Left ventricle myocardium inferior (tissue), 1 donor: Measurements from ENCODE around the gene SLIT1. TPM values are rescaled to one million over a fixed set of nuclear protein-coding genes. Genes with fewer than 3 reads are reported as not detected.
"Not testable (repeated sequence)": the region's sequence is repeated elsewhere in the genome, so short reads cannot be mapped to it uniquely, and the experiment has no call there.

ENCODE experiments used
- DNase-seq: peaks from one replicate; pipeline ENCODE4 v3.0.0-alpha.2; 2020
- H3K27ac ChIP-seq: fragments of 200-600 bp; replicated peaks from 2 replicates; pipeline ENCODE4 v1.8.0; 2021
- H3K27me3 ChIP-seq: fragments of 200-600 bp; 2 replicates; pipeline ENCODE4 v1.8.0; 2021; ENCODE audit warnings: low read depth
- H3K36me3 ChIP-seq: fragments of 200-600 bp; 2 replicates; pipeline ENCODE4 v1.8.0; 2021
- H3K4me1 ChIP-seq: fragments of 200-600 bp; 2 replicates; pipeline ENCODE4 v1.8.0; 2021
- H3K4me3 ChIP-seq: fragments of 200-600 bp; 2 replicates; pipeline ENCODE4 v1.8.0; 2021; ENCODE audit warnings: mild to moderate bottlenecking, moderate library complexity
- H3K9me3 ChIP-seq: fragments of 200-600 bp; replicated peaks from 2 replicates; pipeline ENCODE4 v1.8.0; 2021
- intact Hi-C: fragments of 100-400 bp; cut with micrococcal nuclease; formaldehyde crosslinking; loops from one replicate; pipeline ENCODE4 v1.11.0; 2022
- total RNA-seq: library from RNA; stranded (reverse); fragmentation: NEBNext Ultra II Directional; extraction: Animal tissue kit (Norgen Biotek cat#: 25700); gene quantifications from one replicate; pipeline ENCODE4 v1.2.1, GENCODE V29; 2021
- TF ChIP-seq, protein P1 (sequence below): fragments of 200-600 bp; IDR thresholded peaks from 2 replicates; pipeline ENCODE4 v1.8.0; 2021; ENCODE audit warnings: antibody characterized with exemption, mild to moderate bottlenecking, borderline replicate concordance
- donor health status: DM: no; HTN: yes; CAD: no; lungs with severe emphysema.

The SLIT1 gene
- total RNA-seq, 1 donor from 2014 or later: 0.08 TPM

DNA sequence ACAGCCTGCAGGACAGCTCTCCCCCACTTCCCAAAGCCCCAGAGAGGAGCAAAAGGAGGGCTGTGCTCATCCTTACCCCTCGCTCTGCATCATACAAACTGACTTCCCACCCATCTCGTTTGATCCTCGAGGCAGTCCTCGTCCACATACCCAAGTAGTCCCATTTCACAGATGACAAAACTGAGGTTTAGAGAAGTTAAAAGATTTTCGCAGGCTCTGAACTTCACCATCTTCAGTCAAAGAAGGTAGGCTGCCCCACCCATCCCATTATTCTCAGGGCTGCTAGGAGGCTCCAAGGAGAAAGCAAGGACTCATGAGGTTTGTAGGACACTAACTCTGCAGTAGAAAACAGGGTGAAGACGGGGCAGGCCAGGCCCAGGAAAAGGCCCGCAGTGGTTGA, 147.1 kb downstream of the SLIT1 start:
- Histone ChIP-seq H3K36me3 (no peaks in the 10 kb centered on the region), H3K27ac (no peak overlapping the region), H3K4me1 (peaks cover 12% of the 10 kb centered on the region), H3K9me3 (no peaks in the 10 kb centered on the region), H3K27me3 (peaks cover 16% of the 10 kb centered on the region), H3K4me3 (no peak overlapping the region)
- DNase-seq: no peak
- intact Hi-C loops: no loop called here
- TF ChIP-seq, protein P1, sequence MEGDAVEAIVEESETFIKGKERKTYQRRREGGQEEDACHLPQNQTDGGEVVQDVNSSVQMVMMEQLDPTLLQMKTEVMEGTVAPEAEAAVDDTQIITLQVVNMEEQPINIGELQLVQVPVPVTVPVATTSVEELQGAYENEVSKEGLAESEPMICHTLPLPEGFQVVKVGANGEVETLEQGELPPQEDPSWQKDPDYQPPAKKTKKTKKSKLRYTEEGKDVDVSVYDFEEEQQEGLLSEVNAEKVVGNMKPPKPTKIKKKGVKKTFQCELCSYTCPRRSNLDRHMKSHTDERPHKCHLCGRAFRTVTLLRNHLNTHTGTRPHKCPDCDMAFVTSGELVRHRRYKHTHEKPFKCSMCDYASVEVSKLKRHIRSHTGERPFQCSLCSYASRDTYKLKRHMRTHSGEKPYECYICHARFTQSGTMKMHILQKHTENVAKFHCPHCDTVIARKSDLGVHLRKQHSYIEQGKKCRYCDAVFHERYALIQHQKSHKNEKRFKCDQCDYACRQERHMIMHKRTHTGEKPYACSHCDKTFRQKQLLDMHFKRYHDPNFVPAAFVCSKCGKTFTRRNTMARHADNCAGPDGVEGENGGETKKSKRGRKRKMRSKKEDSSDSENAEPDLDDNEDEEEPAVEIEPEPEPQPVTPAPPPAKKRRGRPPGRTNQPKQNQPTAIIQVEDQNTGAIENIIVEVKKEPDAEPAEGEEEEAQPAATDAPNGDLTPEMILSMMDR: no peak

DNA sequence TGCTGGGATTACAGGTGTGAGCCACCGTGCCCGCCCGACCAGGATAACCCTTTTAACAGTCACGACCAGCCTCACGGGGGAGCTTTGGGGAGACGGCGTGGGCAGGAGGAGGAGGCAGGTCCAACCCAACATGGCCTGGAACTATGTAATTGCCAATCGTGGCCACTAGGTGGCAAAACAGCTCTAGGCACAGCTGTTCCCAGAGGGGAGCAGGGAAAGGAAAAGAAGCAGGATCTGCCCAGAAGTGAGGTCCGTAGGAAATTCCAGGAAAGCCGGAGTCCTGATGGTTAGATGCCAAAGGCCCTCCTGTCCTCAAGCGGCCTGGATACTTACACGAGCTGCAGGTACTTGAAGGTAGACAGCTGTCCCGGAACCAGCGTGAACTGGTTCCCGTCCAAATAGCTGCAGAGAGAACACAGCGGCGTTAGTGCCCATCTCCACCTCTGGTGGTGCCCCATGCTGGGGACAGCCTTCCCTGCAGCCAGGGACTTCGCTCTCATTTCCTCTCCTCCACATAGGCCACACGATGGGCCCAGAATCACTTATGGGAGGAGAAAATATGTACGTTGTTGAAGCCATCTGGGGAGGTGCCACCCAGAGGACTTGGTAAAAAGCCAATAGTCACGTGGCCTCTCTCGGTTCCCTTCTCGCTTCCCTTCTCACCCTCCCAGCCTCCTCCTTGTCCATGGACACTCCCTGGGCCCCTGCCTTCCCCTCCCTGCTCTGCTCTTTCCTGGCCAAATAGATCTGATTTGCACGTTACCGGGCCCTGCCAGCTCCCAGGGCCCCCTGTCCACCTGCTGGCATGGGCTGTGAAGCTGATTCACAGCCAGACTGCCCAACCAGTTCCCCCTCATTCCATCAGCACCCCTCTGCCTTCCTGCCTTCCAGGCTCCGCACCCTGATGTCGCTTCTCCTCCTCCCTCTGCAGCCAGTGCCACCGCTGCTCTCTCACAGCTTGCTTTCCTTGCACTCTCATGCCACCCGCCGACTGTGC, 148.1 kb downstream of the SLIT1 start:
- peak; percentile 66 for DNase-seq
- peak overlapping the region; percentile 65 for H3K4me3 ChIP-seq
- H3K27me3 ChIP-seq: peaks cover 16% of the 10 kb centered on the region
- H3K9me3 ChIP-seq: no peaks in the 10 kb centered on the region
- peaks cover 12% of the 10 kb centered on the region for H3K4me1 ChIP-seq
- intact Hi-C loops: no loop called here
- H3K27ac ChIP-seq: no peak overlapping the region
- H3K36me3 ChIP-seq: no peaks in the 10 kb centered on the region
- TF ChIP-seq, protein P1: peak; percentile 89

DNA sequence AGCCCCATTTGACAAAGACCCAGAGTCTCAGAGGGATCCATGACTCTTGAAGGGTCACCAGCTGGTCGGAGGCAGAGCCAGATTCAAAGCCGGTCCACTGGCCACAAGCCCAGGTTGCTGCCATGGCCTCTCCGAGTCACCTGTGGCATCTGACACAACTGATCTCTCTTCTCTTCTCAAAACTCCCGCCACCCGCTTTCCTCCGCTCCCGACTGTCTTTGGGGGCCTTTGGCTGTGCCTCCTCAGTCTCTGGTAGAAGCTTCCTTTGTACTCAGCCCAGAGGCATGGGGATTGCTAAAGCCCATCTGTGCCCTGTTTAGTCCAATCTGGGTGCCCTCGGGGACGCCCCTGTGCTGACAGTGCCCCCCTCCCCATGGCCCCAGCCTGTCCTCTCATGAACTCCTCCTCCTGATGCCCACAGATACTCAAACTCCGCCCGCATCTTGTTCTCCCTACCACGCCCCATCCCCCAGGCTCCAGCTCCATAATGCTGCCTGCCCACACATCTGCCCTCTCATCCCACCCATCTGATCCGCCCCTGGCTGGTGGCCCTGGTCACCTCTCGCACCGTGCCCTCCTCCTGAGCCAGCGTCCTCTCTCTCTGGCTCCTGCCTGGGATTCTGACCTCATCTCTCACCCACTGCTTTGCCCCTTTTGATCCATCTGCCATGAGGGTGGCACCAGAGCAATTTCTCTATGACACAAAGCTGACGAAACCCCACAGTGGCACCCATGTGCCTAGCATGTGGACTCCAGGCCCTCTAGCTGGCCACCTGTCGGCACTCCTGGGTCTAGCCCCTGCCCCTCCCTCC, 150.6 kb downstream of the SLIT1 start:
- intact Hi-C loops: no loop called here

DNA sequence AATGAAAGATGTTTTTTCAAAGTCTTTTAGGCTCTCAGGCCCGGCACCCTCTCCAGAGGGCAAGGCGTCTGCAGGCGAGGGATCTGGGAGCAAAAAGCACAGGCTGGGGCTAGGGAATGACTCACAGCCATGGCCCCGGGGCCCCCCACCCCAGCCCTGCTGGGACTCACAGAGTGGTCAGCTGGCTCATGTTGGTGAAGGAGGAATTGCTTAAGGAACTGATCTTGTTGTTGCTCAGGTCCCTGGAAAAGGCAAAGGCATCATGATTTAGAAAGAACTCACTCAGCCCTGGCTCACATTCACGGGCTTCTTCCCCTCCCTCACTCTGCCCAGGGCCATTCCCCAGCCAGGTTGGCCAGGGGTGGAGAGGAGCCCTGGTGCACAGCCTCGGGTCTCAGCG, 151.5 kb downstream of the SLIT1 start:
- H3K36me3 ChIP-seq: no peaks in the 10 kb centered on the region
- no peak for DNase-seq
- no peak overlapping the region for H3K27ac ChIP-seq
- peaks cover 20% of the 10 kb centered on the region for H3K27me3 ChIP-seq
- peaks cover 12% of the 10 kb centered on the region for H3K4me1 ChIP-seq
- TF ChIP-seq, protein P1: no peak
- no peaks in the 10 kb centered on the region for H3K9me3 ChIP-seq
- H3K4me3 ChIP-seq: no peak overlapping the region
- intact Hi-C loops: no loop called here

More for the DNA sequence above, 150.6 kb downstream of the SLIT1 start:
- Histone ChIP-seq H3K9me3 (no peaks in the 10 kb centered on the region), H3K27me3 (peaks cover 20% of the 10 kb centered on the region), H3K36me3 (no peaks in the 10 kb centered on the region), H3K4me1 (peaks cover 12% of the 10 kb centered on the region), H3K27ac (no peak overlapping the region), H3K4me3 (no peak overlapping the region)
- no peak for DNase-seq
- TF ChIP-seq, protein P1: no peak

DNA sequence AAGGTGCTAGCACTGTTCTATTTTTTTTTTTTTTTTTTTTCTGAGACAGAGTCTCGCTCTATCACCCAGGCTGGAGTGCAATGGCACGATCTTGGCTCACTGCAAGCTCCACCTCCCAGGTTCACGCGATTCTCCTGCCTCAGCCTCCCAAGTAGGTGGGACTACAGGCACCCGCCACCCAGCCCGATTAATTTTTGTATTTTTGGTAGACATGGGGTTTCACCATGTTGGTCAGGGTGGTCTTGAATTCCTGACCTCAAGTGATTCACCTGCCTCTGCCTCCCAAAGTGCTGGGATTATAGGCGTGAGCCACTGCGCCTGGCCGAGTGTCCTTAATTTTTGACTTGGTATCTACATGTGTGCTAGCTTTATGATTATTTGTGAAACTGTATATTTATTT, 151.9 kb downstream of the SLIT1 start:
- H3K27me3 ChIP-seq: peaks cover 20% of the 10 kb centered on the region
- H3K36me3 ChIP-seq, H3K9me3 ChIP-seq, H3K27ac ChIP-seq, DNase-seq, H3K4me3 ChIP-seq, intact Hi-C loops: not testable (repeated sequence)
- peaks cover 12% of the 10 kb centered on the region for H3K4me1 ChIP-seq
